HG02852 (cell line): Measurements from ENCODE around the gene CENPP.

Experiments used
- ATAC-seq: cut with Tn5 transposase; IDR thresholded peaks from one replicate; pipeline ENCODE4 v1.9.1; 2021; ENCODE audit warnings: mild to moderate bottlenecking, moderate library complexity; ENCODE audit not compliant: unreplicated experiment

The CENPP gene

GRCh38 chr9:92650839-92651621, 325.3 kb downstream of the CENPP start:
- ATAC-seq = no peak

GRCh38 chr9:92652461-92652860, 326.7 kb downstream of the CENPP start:
- no peak for ATAC-seq

GRCh38 chr9:92654481-92655301, 328.9 kb downstream of the CENPP start:
- no peak for ATAC-seq

GRCh38 chr9:92655366-92655765, 329.6 kb downstream of the CENPP start:
- no peak for ATAC-seq

- ATAC-seq = no peak
These were observed 330.3 kb downstream of the CENPP start for GRCh38 chr9:92655896-92656536.

- ATAC-seq = no peak
These were observed 330.8 kb downstream of the CENPP start for GRCh38 chr9:92656537-92656925.

- no peak for ATAC-seq
These were observed 331.7 kb downstream of the CENPP start for GRCh38 chr9:92657296-92658094.

GRCh38 chr9:92658176-92658575, 332.4 kb downstream of the CENPP start:
- no peak for ATAC-seq

GRCh38 chr9:92658611-92659010, 332.9 kb downstream of the CENPP start:
- ATAC-seq = no peak

GRCh38 chr9:92659601-92660000, 333.8 kb downstream of the CENPP start:
- no peak for ATAC-seq

- ATAC-seq = no peak
These were observed 334.5 kb downstream of the CENPP start for GRCh38 chr9:92660266-92660665.

GRCh38 chr9:92661127-92661526, 335.4 kb downstream of the CENPP start:
- ATAC-seq = no peak

GRCh38 chr9:92661743-92662142, 336.0 kb downstream of the CENPP start:
- ATAC-seq = no peak

- ATAC-seq = no peak
These were observed 337.4 kb downstream of the CENPP start for GRCh38 chr9:92663126-92663525.

- no peak for ATAC-seq
These were observed 338.2 kb downstream of the CENPP start for GRCh38 chr9:92663951-92664350.

- peak; percentile 56 for ATAC-seq
These were observed 338.8 kb downstream of the CENPP start for GRCh38 chr9:92664394-92665152.

GRCh38 chr9:92665836-92666235, 340.1 kb downstream of the CENPP start:
- ATAC-seq = no peak

- ATAC-seq = no peak
These were observed 340.5 kb downstream of the CENPP start for GRCh38 chr9:92666236-92666635.

- no peak for ATAC-seq
These were observed 341.3 kb downstream of the CENPP start for GRCh38 chr9:92666912-92667532.
